HG02763 (cell line): ENCODE results near the gene DDX52.

Source experiments
- ATAC-seq: cut with Tn5 transposase; IDR thresholded peaks from one replicate; pipeline ENCODE4 v1.9.1; 2021; ENCODE audit warnings: mild to moderate bottlenecking, moderate library complexity; ENCODE audit not compliant: unreplicated experiment

Gene DDX52

GRCh38 chr17:37592291-37592690 lies 51.0 kb downstream of the DDX52 start:
- no peak for ATAC-seq

GRCh38 chr17:37585066-37585465 lies 58.2 kb downstream of the DDX52 start:
- ATAC-seq: no peak

DNA sequence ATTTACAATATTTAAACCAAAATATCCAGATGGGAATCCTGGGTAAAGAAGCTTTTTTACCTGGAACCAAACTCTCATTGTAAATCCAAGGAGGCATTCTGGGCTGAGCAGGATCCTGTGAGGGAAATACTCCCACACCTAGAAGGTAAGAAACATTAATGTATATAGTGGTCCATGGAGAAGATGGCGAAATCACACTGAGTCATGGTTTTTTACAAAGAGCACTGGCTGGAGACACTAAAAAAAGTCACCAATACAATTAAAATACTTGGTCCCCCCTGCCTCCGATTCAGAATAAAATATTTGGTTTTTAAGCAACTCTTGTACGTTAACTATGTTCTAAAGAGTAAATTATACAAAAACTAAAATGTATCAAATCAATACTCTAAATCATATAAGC lies 67.0 kb downstream of the DDX52 start:
- no peak for ATAC-seq

DNA sequence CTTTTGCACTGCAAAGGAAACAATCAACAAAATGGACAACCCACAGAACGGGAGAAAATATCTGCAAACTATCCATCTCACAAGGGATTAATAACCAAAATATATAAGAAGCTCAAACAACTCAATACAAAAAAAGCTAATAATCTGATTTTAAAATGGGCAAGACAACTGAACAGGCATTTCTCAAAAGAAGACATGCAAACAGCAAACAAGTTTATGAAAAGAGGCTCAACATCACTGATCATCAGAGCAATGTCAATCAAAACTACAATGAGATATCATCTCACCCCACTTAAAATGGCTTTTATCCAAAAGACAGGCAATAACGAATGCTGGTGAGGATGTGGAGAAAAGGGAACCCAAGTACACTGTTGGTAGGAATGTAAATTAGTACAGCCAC lies 68.8 kb downstream of the DDX52 start:
- no peak for ATAC-seq

- no peak for ATAC-seq
These were observed 71.6 kb downstream of the DDX52 start for GRCh38 chr17:37571674-37572073.

DNA sequence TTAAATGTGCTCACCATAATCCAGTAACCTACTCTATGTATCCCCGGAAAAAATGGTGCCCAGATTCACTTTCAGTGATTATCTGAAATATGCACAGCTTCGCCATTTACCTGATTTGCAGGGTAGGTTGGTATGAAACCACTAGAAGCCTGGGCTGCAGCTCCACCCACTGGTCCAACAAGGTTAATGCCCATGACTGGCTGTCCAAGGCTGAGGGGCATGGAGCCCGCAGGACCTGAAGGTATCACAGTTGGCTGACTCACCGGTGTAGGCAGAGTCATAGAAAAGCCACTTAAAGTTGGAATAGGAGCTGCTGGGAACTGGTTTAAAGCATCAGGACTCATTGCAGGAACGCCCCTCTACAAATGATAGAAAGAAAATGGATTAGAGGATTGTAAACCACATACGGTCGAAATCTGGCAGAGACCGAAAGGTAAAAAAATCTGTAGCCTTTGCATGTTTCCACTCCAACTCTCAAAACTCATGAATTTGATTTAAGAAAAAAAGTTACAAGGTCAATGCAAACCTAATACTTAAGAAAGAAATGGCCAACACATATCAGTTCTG lies 72.6 kb downstream of the DDX52 start:
- ATAC-seq: no peak

- ATAC-seq: no peak
These were observed 74.7 kb downstream of the DDX52 start for GRCh38 chr17:37568350-37569053.

- ATAC-seq: no peak
These were observed 75.7 kb downstream of the DDX52 start for GRCh38 chr17:37567538-37567937.

DNA sequence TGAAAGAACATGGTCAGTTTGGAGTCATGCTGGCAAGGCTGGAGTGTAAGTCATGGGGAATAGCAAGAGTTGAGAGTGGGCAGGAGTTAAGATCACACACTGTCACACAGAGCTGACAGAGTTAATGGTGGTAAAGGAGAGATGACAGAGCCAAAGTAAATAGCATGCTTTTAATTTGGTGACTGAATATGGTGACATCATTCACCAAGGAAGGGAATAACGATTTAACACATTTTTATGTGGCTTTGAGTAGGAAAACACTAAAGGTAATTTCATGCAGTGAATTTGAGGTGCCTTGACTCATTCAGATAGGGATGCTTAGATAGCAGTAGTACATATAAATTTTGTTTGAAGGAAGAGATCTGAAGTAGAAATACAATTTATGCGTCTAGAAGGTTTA lies 76.1 kb downstream of the DDX52 start:
- ATAC-seq: no peak

DNA sequence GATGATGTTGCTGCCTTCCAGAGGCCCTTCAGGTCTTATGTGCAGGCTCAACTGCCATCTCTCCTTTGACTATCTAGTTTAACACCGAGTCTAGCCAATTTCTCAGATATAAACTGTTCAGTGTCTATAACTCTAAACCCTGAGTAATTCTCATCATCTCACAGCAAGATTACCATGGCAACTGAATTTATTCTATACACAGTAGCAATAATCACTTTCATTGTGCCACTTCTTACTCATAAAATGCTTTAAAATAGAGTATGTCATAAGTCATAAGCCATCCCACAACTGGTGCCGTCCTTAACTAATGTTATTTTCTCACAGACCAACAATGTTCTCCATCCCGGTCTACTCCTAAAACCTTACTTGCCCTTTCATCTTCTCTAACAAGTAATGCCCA lies 79.0 kb downstream of the DDX52 start:
- no peak for ATAC-seq

- ATAC-seq: no peak
These were observed 81.1 kb downstream of the DDX52 start for GRCh38 chr17:37562016-37562745.
